HEK293 (cell line): ENCODE results near the gene ST3GAL5.
A peak's percentile ranks its signal among the peaks of the same experiment; 100 is the strongest.

Source experiments
- ATF2 ChIP-seq: fragments of 450-650 bp; formaldehyde crosslinking; IDR thresholded peaks from 2 replicates; pipeline ENCODE4 v1.5.1; 2016; ENCODE audit warnings: missing biosample characterization, missing genetic modification characterization, low read depth
- GFI1B ChIP-seq: fragments of 450-650 bp; formaldehyde crosslinking; IDR thresholded peaks from 2 replicates; pipeline ENCODE4 v1.5.1; 2016; ENCODE audit warnings: missing biosample characterization, missing genetic modification characterization
- GLIS2 ChIP-seq: fragments of 450-650 bp; formaldehyde crosslinking; IDR thresholded peaks from 2 replicates; pipeline ENCODE4 v1.5.1; 2016; ENCODE audit warnings: missing biosample characterization, missing genetic modification characterization
- IKZF3 ChIP-seq: fragments of 450-650 bp; IDR thresholded peaks from 2 replicates; pipeline ENCODE4 v1.5.0; 2018; ENCODE audit warnings: missing biosample characterization, mild to moderate bottlenecking, missing genetic modification characterization, moderate library complexity
- MEIS1 ChIP-seq: sonication (generic); formaldehyde crosslinking; IDR thresholded peaks from 2 replicates; pipeline ENCODE4 v1.8.1; 2022; ENCODE audit warnings: missing genetic modification reagents, mild to moderate bottlenecking, borderline replicate concordance
- PRDM1 ChIP-seq: fragments of 450-650 bp; formaldehyde crosslinking; IDR thresholded peaks from 2 replicates; pipeline ENCODE4; 2016; ENCODE audit warnings: missing biosample characterization, missing genetic modification characterization
- RBAK ChIP-seq: fragments of 450-650 bp; formaldehyde crosslinking; IDR thresholded peaks from 2 replicates; pipeline ENCODE4 v1.5.1; 2016; ENCODE audit warnings: missing biosample characterization, missing genetic modification characterization
- SP2 ChIP-seq: fragments of 450-650 bp; formaldehyde crosslinking; IDR thresholded peaks from 2 replicates; pipeline ENCODE4 v1.5.1; 2016; ENCODE audit warnings: missing biosample characterization, missing genetic modification characterization
- TRIM28 ChIP-seq: IDR thresholded peaks from 2 replicates; pipeline ENCODE4 v1.6.1; 2011; ENCODE audit warnings: low read length, control low read depth, borderline replicate concordance
- ZBTB10 ChIP-seq: fragments of 450-650 bp; formaldehyde crosslinking; IDR thresholded peaks from 2 replicates; pipeline ENCODE4 v1.5.1; 2016; ENCODE audit warnings: missing biosample characterization, missing genetic modification characterization
- ZNF112 ChIP-seq: fragments of 450-650 bp; formaldehyde crosslinking; IDR thresholded peaks from 2 replicates; pipeline ENCODE4 v1.5.0; 2017; ENCODE audit warnings: missing biosample characterization, missing genetic modification characterization
- ZNF148 ChIP-seq: fragments of 450-650 bp; formaldehyde crosslinking; IDR thresholded peaks from 2 replicates; pipeline ENCODE4 v1.5.0; 2017; ENCODE audit warnings: missing biosample characterization, missing genetic modification characterization, borderline replicate concordance
- ZNF157 ChIP-seq: fragments of 450-650 bp; formaldehyde crosslinking; IDR thresholded peaks from 2 replicates; pipeline ENCODE4 v1.5.1; 2016; ENCODE audit warnings: missing biosample characterization, missing genetic modification characterization
- ZNF221 ChIP-seq: fragments of 450-650 bp; formaldehyde crosslinking; IDR thresholded peaks from 2 replicates; pipeline ENCODE4 v1.5.1; 2017; ENCODE audit warnings: missing biosample characterization, missing genetic modification characterization, borderline replicate concordance
- ZNF488 ChIP-seq: fragments of 450-650 bp; formaldehyde crosslinking; IDR thresholded peaks from 2 replicates; pipeline ENCODE4 v1.5.1; 2016; ENCODE audit warnings: missing biosample characterization, missing genetic modification characterization
- ZNF529 ChIP-seq: fragments of 450-650 bp; formaldehyde crosslinking; IDR thresholded peaks from 2 replicates; pipeline ENCODE4 v1.5.1; 2017; ENCODE audit warnings: missing genetic modification characterization, missing biosample characterization; ENCODE audit not compliant: insufficient replicate concordance
- ZNF548 ChIP-seq: fragments of 450-650 bp; formaldehyde crosslinking; IDR thresholded peaks from 2 replicates; pipeline ENCODE4 v1.5.1; 2016; ENCODE audit warnings: missing biosample characterization, missing genetic modification characterization
- ZNF561 ChIP-seq: fragments of 450-650 bp; IDR thresholded peaks from 2 replicates; pipeline ENCODE4 v1.5.1; 2018; ENCODE audit warnings: missing biosample characterization, missing genetic modification characterization, borderline replicate concordance
- ZNF600 ChIP-seq: fragments of 450-650 bp; formaldehyde crosslinking; IDR thresholded peaks from 2 replicates; pipeline ENCODE4 v1.5.1; 2016; ENCODE audit warnings: missing biosample characterization, missing genetic modification characterization
- ZNF610 ChIP-seq: fragments of 450-650 bp; formaldehyde crosslinking; IDR thresholded peaks from 2 replicates; pipeline ENCODE4 v1.5.1; 2016; ENCODE audit warnings: missing biosample characterization, missing genetic modification characterization, borderline replicate concordance
- ZNF624 ChIP-seq: fragments of 450-650 bp; formaldehyde crosslinking; IDR thresholded peaks from 2 replicates; pipeline ENCODE4 v1.5.1; 2017; ENCODE audit warnings: missing biosample characterization, missing genetic modification characterization
- ZNF639 ChIP-seq: fragments of 450-650 bp; formaldehyde crosslinking; IDR thresholded peaks from 2 replicates; pipeline ENCODE4 v1.5.1; 2016; ENCODE audit warnings: missing biosample characterization, missing genetic modification characterization
- ZNF692 ChIP-seq: fragments of 450-650 bp; formaldehyde crosslinking; IDR thresholded peaks from 2 replicates; pipeline ENCODE4 v1.5.1; 2016; ENCODE audit warnings: missing biosample characterization, missing genetic modification characterization
- ZNF785 ChIP-seq: fragments of 450-650 bp; formaldehyde crosslinking; IDR thresholded peaks from 2 replicates; pipeline ENCODE4 v1.5.1; 2016; ENCODE audit warnings: missing biosample characterization, missing genetic modification characterization
- ZNF791 ChIP-seq: fragments of 450-650 bp; formaldehyde crosslinking; IDR thresholded peaks from 2 replicates; pipeline ENCODE4 v1.5.1; 2016; ENCODE audit warnings: missing biosample characterization, missing genetic modification characterization
- ZSCAN18 ChIP-seq: fragments of 450-650 bp; formaldehyde crosslinking; IDR thresholded peaks from 2 replicates; pipeline ENCODE4 v1.5.1; 2016; ENCODE audit warnings: missing biosample characterization, missing genetic modification characterization
- ZSCAN4 ChIP-seq: fragments of 450-650 bp; formaldehyde crosslinking; IDR thresholded peaks from 2 replicates; pipeline ENCODE4 v1.5.1; 2017; ENCODE audit warnings: missing biosample characterization, missing genetic modification characterization

Gene ST3GAL5

GRCh38 chr2:85935746-85936208, 47.0 kb upstream of the ST3GAL5 start (continued):
- TF ChIP-seq ZSCAN4 (tag by site-specific recombination), result no peak
- no peak for TF ChIP-seq ZNF548 (tag by site-specific recombination)
- no peak for TF ChIP-seq ZNF112
- no peak for TF ChIP-seq ZBTB10 (tag by site-specific recombination)
- no peak for TF ChIP-seq PRDM1
- peak; percentile 80 for TF ChIP-seq IKZF3
- TF ChIP-seq ZNF791 (tag by site-specific recombination), result no peak
- no peak for TF ChIP-seq ZNF221 (tag by site-specific recombination)
- TF ChIP-seq ZNF692 (tag by site-specific recombination), result 0 out of 2 replicates have a peak, but pooled peaks have one; percentile 41
- peak; percentile 90 for TF ChIP-seq GFI1B (tag by site-specific recombination)
- TF ChIP-seq ZNF785, result no peak
- TF ChIP-seq GLIS2, result no peak
- no peak for TF ChIP-seq ZNF148 (tag by site-specific recombination)
- TF ChIP-seq ZNF561 (tag by site-specific recombination), result no peak
- peak; percentile 89; the same call in 1 of the 2 replicates for TF ChIP-seq MEIS1 (CRISPR knock-in tag)
- TF ChIP-seq ZNF157 (tag by site-specific recombination), result no peak
- peak; percentile 52; the same call in 1 of the 2 replicates for TF ChIP-seq TRIM28
- TF ChIP-seq ZNF488, result no peak
- TF ChIP-seq ZNF610 (tag by site-specific recombination), result no peak
- no peak for TF ChIP-seq ZNF639
- no peak for TF ChIP-seq RBAK
- no peak for TF ChIP-seq ZNF600
- TF ChIP-seq ZSCAN18 (tag by site-specific recombination), result no peak
- TF ChIP-seq ZNF624 (tag by site-specific recombination), result no peak
- TF ChIP-seq ATF2 (tag by site-specific recombination), result no peak
- no peak for TF ChIP-seq ZNF529 (tag by site-specific recombination)
- no peak for TF ChIP-seq SP2 (tag by site-specific recombination)
